Activated naive CD8-positive, alpha-beta T cell treated with anti-CD3 and anti-CD28 coated beads for 36 hours (primary cell): ENCODE measurements around the gene FAM135A. TPM values are rescaled to one million over a fixed set of nuclear protein-coding genes. Genes with fewer than 3 reads are reported as not detected.

Source experiments
- DNase-seq: peaks from one replicate; pipeline ENCODE4 v3.0.0; 2021
- H3K27ac Mint-ChIP-seq: one replicate; pipeline ENCODE4 v1.8.0; 2022; ENCODE audit warnings: mild to moderate bottlenecking, moderate library complexity, mixed read lengths
- H3K27me3 Mint-ChIP-seq: one replicate; pipeline ENCODE4 v1.8.0; 2022; ENCODE audit warnings: mild to moderate bottlenecking, mixed read lengths
- H3K36me3 Mint-ChIP-seq: one replicate; pipeline ENCODE4 v1.8.0; 2021; ENCODE audit warnings: mild to moderate bottlenecking, mixed read lengths
- H3K4me1 Mint-ChIP-seq: one replicate; pipeline ENCODE4 v1.8.0; 2021; ENCODE audit warnings: mixed read lengths
- H3K4me3 Mint-ChIP-seq: one replicate; pipeline ENCODE4 v1.8.0; 2022; ENCODE audit warnings: mild to moderate bottlenecking, moderate library complexity, mixed read lengths
- H3K9me3 Mint-ChIP-seq: one replicate; pipeline ENCODE4 v1.8.0; 2022; ENCODE audit warnings: mixed read lengths
- total RNA-seq, 2 experiments: library from RNA; stranded (reverse); gene quantifications; one replicate each; pipeline ENCODE4 v1.2.3, GENCODE V29; 2021

FAM135A gene
- total RNA-seq, 2 experiments from 2014 or later = 6.5 to 7.3 TPM

DNA sequence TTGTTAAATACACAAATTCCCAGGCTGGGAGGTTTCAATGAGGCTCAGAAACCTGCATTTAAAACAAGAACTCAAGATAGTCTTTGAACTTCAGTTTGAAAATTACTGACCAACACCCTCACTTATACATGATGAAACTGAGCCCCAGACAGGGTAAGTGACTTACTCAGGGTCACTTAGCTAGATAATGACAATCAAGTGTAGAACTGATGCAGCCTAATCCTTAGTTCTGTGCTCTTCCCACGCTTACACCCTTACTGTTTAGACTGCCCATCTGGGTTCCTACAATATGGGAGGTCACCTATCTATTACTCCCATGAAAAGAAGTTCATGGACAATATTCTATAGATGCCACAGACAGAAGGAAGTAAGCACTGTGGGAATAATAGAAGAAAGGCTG lies 24.5 kb upstream of the FAM135A start:
- Mint-ChIP-seq H3K36me3 (no peaks in the 10 kb centered on the region), H3K9me3 (no peaks in the 10 kb centered on the region), H3K4me3 (no peak overlapping the region), H3K27me3 (peaks cover 18% of the 10 kb centered on the region), H3K4me1 (no peaks in the 10 kb centered on the region), H3K27ac (no peak overlapping the region)
- no peak for DNase-seq

DNA sequence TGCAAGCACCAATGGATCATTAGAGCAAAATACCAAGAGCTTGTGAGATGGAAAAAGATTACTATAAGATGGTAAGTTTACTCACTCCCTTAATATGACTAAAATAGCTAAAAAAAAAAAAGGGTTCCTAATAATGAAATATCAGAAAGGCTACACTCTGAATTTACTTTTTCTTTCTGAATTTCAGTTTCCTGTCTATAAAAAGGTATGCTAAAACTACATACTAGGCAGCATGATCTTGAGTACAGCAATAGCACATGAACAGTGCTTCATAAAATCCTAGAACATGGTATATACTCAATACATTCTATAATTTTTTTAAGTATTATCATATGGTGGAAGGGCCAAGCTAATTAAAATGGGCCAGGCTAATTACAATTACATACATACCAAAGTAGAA lies 24.0 kb upstream of the FAM135A start:
- Mint-ChIP-seq H3K4me3 (no peak overlapping the region), H3K9me3 (no peaks in the 10 kb centered on the region), H3K36me3 (no peaks in the 10 kb centered on the region), H3K27ac (no peak overlapping the region), H3K4me1 (no peaks in the 10 kb centered on the region), H3K27me3 (peaks cover 16% of the 10 kb centered on the region)
- DNase-seq = no peak

DNA sequence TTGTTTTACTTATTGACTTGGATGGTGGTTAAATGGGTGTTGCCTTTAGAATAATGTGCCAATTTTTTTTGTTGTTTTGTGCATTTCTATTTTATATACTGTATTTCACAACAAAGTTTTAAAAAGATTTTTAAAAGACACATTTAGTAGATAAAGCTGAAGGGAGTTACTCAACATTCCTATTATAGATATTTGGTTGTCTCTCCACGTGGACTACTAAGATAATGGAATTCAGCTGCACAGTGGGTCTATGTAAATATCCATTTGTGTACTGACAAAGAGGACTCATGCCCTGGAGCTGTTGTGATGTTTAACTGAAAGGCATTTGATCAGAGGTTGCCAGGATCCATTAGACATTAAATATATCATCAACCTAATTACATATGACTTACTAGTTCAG lies 23.2 kb upstream of the FAM135A start:
- H3K4me3 Mint-ChIP-seq = no peak overlapping the region
- no peaks in the 10 kb centered on the region for H3K9me3 Mint-ChIP-seq
- no peaks in the 10 kb centered on the region for H3K4me1 Mint-ChIP-seq
- H3K27me3 Mint-ChIP-seq = peaks cover 16% of the 10 kb centered on the region
- DNase-seq = no peak
- no peak overlapping the region for H3K27ac Mint-ChIP-seq
- H3K36me3 Mint-ChIP-seq = no peaks in the 10 kb centered on the region

DNA sequence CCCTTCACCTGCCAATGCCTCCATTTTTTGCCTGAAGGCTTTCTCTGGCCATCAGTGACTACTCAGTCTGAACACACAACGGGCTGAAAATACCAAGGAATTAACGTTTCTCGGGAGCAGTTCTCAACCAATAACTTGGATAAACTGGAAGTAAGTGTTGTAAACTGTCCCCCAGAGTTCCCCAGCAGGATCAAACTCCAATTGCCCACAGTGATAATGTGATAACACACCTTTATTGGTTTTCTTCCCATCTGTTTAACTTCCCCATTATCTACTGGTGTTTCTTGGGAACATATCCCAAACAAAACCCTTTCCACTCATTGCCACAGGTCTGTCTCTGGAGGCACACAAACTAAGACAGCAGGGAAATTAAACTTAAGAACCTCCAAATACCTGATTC lies 21.8 kb upstream of the FAM135A start:
- H3K9me3 Mint-ChIP-seq = no peaks in the 10 kb centered on the region
- no peak for DNase-seq
- H3K4me3 Mint-ChIP-seq = no peak overlapping the region
- no peak overlapping the region for H3K27ac Mint-ChIP-seq
- no peaks in the 10 kb centered on the region for H3K36me3 Mint-ChIP-seq
- no peaks in the 10 kb centered on the region for H3K4me1 Mint-ChIP-seq
- H3K27me3 Mint-ChIP-seq = peaks cover 16% of the 10 kb centered on the region

DNA sequence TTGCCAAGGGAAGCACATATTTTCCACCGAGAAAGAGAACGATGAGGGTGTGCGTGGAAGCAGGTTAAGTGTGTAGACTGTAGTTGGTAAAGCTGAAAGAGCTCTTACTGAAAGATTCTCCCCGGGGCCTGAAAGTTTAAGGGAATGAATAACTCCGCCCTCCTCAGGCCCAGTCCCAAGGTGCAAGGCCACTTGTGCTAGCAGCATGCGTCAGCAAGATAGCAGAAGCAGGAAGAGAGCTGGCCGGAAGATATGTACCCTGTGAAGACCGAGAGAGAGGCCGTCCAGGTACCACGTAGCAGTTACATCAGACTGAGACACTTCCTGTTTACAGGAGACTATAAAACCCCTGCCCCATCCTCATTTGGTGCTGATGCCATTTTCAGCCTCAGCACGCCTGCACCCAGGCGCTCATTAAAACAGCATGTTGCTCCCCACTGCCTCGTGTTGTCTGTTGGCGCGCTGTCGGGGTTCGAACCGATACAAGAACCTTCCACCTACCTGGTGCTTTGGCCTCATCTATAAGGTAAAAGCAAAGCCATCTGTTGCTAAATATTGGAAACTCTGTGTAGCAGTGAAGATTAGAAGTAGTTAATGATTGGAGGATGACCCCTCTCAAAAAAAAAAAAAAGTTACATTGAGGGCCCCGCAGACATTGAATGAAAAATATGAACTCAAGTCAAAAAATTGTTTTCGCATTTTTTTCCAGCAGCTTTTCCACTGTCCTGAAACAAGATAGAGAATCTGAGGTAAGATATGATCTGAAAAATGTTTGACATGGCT lies 18.6 kb upstream of the FAM135A start:
- H3K4me3 Mint-ChIP-seq = no peak overlapping the region

DNA sequence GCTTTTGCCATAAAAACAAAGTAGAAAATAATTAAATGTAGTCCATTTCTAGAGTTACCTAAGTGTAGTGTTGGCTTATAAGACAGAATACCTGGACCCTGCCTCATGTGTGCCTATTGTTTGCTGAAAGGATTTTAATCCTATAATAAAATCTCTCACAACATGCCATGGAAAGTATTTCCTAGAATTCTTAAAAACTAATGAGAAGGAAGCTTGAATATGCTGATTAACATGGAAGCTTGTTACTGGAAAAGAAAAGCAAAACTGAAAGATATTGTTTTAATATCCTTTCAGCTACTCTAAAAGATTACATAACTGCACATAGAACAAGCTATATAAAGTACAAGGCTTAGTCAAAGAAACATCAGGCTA lies 18.0 kb upstream of the FAM135A start:
- H3K9me3 Mint-ChIP-seq = no peaks in the 10 kb centered on the region
- no peaks in the 10 kb centered on the region for H3K4me1 Mint-ChIP-seq
- H3K4me3 Mint-ChIP-seq = no peak overlapping the region
- peaks cover 36% of the 10 kb centered on the region for H3K27me3 Mint-ChIP-seq
- no peaks in the 10 kb centered on the region for H3K36me3 Mint-ChIP-seq
- DNase-seq = no peak
- H3K27ac Mint-ChIP-seq = no peak overlapping the region

More for the DNA sequence above, 18.6 kb upstream of the FAM135A start:
- no peak overlapping the region for H3K27ac Mint-ChIP-seq
- no peaks in the 10 kb centered on the region for H3K9me3 Mint-ChIP-seq
- no peaks in the 10 kb centered on the region for H3K36me3 Mint-ChIP-seq
- peaks cover 38% of the 10 kb centered on the region for H3K27me3 Mint-ChIP-seq
- H3K4me1 Mint-ChIP-seq = no peaks in the 10 kb centered on the region
- no peak for DNase-seq

DNA sequence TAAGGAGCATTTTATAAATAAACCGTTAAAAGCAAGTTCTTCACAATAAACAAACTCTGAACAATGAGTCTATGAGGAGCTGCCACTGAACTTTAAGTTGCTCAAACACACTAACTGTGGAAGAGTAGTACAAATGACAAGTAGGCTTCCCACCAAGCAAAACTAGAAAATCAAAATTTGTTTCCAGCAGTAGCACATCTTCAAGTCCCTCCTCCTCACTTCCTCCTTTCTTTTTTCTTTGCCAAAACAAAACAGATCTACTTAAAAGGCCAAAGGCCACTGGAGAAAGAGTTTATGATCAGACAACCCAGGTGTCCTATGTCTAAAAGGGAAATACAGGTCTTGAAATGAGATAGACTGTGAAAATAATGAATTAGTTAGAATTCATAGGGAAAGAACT lies 17.1 kb upstream of the FAM135A start:
- DNase-seq = no peak
- Mint-ChIP-seq H3K36me3 (no peaks in the 10 kb centered on the region), H3K4me1 (no peaks in the 10 kb centered on the region), H3K27me3 (peaks cover 32% of the 10 kb centered on the region), H3K4me3 (no peak overlapping the region), H3K9me3 (no peaks in the 10 kb centered on the region), H3K27ac (no peak overlapping the region)

DNA sequence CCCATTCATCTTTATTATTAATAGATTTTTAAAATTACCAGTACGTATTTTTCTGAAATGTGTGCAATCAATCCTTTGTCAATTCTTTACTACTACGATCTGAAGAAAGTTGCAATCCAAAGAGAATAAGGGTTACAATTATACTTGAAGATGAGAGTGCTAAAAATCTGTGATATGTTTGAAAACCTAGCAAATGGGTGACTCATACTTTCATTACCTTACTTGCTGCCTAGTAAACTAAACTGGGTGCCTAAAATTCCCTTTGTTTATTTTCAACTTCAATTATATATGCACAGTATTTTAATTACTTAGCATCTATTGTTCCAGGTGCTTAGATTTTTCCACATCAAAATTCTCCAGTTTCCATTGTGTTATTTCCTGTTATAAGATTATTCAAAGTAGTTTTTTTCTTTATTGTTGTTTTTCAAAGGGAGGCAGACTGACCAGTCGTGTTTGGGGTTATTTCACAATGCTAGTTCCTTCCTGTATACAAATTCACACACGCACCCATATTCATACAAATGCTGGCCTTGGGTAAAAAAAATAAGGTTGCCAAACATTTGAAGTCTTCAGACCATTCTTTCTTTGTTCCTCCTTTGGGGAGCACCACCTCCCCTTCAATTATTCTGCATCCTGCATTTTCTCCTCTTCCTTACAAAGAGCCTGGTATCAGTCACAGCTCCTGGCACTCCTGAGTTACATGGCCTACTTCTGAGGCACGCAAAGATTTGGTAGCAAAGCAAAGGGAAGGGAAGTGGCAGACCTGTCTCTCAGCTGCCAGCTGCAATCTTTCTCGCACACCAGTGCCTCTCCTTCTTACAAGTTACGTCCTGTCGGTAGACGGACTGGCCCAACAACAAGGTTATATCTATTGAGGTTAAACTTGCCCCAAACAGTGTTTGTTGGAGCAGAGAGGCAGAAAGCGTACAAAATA lies 16.2 kb upstream of the FAM135A start:
- no peaks in the 10 kb centered on the region for H3K36me3 Mint-ChIP-seq
- H3K27ac Mint-ChIP-seq = no peak overlapping the region
- H3K4me3 Mint-ChIP-seq = no peak overlapping the region
- H3K27me3 Mint-ChIP-seq = peaks cover 26% of the 10 kb centered on the region
- no peaks in the 10 kb centered on the region for H3K9me3 Mint-ChIP-seq
- no peak for DNase-seq
- no peaks in the 10 kb centered on the region for H3K4me1 Mint-ChIP-seq

DNA sequence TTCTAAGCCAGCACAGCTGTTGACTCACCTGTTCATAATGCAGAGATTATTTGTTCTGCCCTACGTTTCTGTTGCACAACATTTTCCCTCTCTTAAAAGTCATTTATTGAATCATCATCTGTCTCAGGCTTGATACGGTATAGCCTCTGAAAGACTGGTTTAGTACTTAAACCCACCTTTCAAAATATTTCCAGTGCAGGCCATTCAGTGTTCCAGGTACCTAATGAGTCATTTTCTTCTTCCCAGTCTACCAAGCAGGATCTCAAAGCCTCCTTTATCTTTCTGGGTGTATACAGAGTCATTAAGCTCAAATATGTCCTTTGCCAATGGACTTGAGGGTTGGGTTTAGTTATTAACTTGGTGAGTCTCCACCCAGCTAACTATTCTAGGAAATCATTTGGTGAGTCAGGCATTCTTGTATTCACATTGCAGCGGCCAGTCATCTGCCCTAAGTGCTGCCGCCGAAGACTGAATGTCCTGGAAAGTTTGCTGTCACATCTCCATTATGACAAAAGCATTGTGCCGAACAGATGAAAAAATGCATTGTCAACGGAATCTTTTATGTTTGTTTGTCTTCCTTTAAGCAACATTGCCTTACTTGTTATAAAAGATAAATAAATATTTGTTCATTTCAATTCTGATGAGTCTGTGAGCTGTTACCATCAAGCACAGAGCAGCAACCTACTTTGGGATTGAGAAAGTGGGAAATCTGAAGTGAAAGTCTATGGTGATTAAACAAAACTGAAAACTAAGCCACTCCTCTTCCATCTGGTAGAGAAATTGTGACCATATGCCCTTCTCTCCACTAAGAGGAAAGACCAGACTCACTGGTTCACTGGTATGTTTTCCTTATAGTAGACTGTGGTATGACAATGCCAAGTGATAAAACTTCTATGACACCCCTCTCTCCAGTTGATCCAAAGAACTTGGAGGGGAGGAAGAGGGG lies 14.3 kb upstream of the FAM135A start:
- H3K36me3 Mint-ChIP-seq = no peaks in the 10 kb centered on the region
- no peaks in the 10 kb centered on the region for H3K4me1 Mint-ChIP-seq
- no peak overlapping the region for H3K27ac Mint-ChIP-seq
- no peak overlapping the region for H3K4me3 Mint-ChIP-seq
- no peaks in the 10 kb centered on the region for H3K9me3 Mint-ChIP-seq
- peaks cover 35% of the 10 kb centered on the region for H3K27me3 Mint-ChIP-seq
- DNase-seq = no peak

DNA sequence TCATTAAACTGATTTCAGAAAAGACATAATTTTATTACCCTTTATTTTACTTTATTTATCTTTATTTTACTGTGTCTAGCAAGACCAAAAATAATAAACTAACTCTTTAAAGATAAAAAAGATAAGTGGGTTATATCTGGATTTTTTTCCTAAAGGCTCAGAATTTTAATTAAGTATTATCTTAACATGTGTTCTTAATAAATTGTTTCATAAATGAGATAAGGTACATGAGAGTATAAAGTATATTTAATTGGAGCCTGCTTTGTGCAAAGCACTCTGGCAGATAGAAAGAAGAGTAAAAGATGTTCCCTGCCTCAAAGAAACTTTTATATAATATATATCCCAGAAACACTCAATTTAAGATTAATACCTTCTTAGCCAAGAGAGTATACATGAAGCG lies 8.7 kb upstream of the FAM135A start:
- Mint-ChIP-seq H3K4me3 (no peak overlapping the region), H3K36me3 (no peaks in the 10 kb centered on the region), H3K27me3 (peaks cover 34% of the 10 kb centered on the region), H3K4me1 (peaks cover 3% of the 10 kb centered on the region), H3K27ac (no peak overlapping the region), H3K9me3 (no peaks in the 10 kb centered on the region)
- no peak for DNase-seq

DNA sequence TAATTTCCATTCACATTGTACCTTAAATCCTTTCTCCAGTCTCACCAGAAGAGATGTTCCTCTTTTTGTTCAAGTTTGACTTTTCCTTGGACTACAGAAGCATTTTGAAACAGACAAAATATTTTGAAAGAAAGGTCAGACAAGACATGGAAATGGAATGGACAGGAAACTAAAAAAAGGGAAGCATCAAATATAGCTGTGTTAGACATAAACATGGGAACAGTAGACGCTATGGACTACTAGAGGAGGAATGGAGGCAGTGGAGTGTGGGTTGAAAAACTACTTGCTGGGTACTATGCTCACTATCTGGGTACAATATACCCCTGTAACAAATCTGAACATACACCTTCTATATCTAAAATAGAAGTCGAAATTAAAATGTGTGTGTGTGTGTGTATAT lies 4.1 kb upstream of the FAM135A start:
- H3K27ac Mint-ChIP-seq = no peak overlapping the region
- peaks cover 1% of the 10 kb centered on the region for H3K36me3 Mint-ChIP-seq
- H3K27me3 Mint-ChIP-seq = peaks cover 23% of the 10 kb centered on the region
- no peak overlapping the region for H3K4me3 Mint-ChIP-seq
- no peak for DNase-seq
- peaks cover 14% of the 10 kb centered on the region for H3K4me1 Mint-ChIP-seq
- H3K9me3 Mint-ChIP-seq = no peaks in the 10 kb centered on the region

DNA sequence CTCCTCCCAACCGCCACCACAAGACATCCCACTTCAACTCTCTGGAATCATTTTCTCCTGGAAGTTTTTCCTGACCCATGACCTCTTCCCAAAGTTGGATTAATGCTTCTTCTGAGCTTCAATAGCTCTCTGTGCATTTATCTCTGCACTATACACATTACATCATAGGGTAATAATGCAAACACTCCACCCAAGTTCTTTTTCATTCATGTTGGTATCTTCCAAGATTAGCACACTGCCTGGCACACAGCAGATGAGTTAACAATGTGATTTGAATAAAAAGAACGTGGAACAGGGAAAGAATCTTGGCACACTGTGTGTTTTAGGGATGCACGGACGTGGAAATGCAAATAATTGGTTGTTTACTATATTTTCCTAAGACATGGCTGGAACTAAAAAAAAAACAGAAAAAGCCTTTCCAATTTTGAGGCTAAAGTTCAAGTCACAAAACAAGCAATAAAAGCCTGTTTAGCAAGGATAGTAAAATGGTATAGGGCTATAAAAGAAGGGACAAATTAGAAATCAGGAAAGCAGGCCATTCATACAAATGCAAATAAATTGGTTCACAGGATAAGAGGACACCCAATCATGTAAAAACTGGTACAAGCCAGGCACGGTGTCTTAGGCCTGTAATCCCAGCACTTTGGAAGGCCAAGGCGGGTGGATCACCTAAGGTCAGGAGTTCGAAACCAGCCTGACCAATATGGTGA lies 1.6 kb upstream of the FAM135A start:
- Mint-ChIP-seq H3K4me1 (peaks cover 27% of the 10 kb centered on the region), H3K27ac (no peak overlapping the region)

DNA sequence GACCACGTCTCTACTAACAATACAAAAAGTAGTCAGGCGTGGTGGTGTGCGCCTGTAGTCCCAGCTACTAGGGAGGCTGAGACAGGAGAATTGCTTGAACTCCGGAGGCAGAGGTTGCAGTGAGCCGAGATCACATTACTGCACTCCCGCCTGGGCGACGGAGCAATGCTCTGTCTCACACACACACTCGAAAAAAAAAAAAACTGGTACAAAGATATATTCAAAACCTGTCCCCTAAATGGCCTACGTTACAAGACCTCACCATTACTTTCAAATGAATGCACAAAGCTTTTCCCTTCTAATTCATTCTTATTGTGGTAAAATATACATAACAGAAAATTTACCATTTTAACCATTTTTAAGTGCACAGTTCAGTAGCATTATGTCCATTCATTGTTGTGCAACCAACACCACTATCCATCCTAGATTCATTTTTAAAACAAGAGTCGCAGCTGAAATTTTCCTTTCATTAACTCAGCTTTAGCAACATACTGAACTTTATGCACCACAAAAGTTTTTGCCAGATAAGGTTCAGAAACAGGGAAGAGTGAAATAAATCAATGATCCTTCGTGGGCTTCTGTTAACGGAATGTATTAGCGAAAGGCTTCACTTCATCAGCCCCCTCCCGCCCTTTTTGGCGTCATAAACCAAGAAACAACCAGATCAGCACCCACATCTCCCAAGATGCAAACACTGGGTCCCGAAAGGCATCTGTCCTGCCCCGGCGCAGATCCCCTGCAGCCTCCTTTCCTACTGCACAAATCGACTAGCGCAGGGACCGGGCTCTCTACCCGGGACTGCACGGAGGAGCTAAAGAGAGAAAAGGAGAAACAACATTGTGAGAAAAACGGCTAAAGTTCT lies 825 bp upstream of the FAM135A start:
- no peak for DNase-seq
- Mint-ChIP-seq H3K4me1 (peaks cover 27% of the 10 kb centered on the region), H3K9me3 (no peaks in the 10 kb centered on the region), H3K36me3 (peaks cover 5% of the 10 kb centered on the region), H3K27me3 (peaks cover 5% of the 10 kb centered on the region), H3K4me3 (peak overlapping the region; percentile 97), H3K27ac (peak overlapping the region; percentile 83)

More for the DNA sequence above, 1.6 kb upstream of the FAM135A start:
- no peak for DNase-seq
- Mint-ChIP-seq H3K27me3 (peaks cover 12% of the 10 kb centered on the region), H3K36me3 (peaks cover 5% of the 10 kb centered on the region), H3K9me3 (no peaks in the 10 kb centered on the region), H3K4me3 (peak overlapping the region; percentile 97)
